Endothelial cell of umbilical vein (primary cell): ENCODE data around the gene IGSF11.

Experiments
- CTCF ChIP-seq, 2 donors: IDR thresholded peaks; 1 replicate in 1 of 2; 2 replicates in 1 of 2; pipeline ENCODE4 v1.5.1; 2011; ENCODE audit warnings: low read length in 2 of 2, mild to moderate bottlenecking in 2 of 2, moderate library complexity in 2 of 2, control low read depth in 1 of 2, inconsistent platforms in 1 of 2, low read depth in 1 of 2; ENCODE audit not compliant: insufficient read depth in 1 of 2; ENCODE audit errors: extremely low read depth in 1 of 2
- POLR2A ChIP-seq: IDR thresholded peaks from 2 replicates; pipeline ENCODE4 v1.6.1; 2012; ENCODE audit warnings: low read depth, mild to moderate bottlenecking, control low read depth, low read length

DNA sequence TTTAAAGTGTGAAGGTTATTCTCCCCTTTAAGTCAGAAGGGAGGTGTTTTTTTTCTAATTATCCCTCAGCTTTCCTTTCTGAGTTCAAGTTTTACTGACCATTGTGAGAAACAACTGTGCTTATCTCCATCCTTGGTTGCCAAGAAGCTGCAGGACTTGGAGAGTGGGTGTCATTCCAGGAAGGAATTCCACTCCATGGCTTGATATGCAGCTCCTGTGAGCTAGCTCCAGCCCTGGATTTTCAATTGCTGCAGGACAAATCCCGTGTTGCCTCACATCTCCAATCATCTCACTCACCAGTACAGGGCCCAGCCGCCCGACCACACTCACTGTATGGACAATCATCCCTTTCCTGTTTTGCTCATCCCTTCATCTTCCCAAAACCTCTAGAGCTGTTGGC lies 122.5 kb downstream of the IGSF11 start:
- TF ChIP-seq CTCF (IDR thresholded peaks at IDR 0.05; ENCODE audit: extremely low read depth in 1 of 2, insufficient read depth in 1 of 2, low read depth in 1 of 2, low read length in 2 of 2) (no peak), POLR2A (no peak)
